Stimulated activated CD4-positive, alpha-beta T cell treated with anti-CD3 and anti-CD28 coated beads, Interleukin-1b, Interleukin-23, amount 100 ng/mL, for 4 hours (primary cell): Measurements from ENCODE around the gene CCDC92.
"Not testable (repeated sequence)": the region's sequence is repeated elsewhere in the genome, so short reads cannot be mapped to it uniquely, and the experiment has no call there.

Experiments
- DNase-seq, 2 donors: peaks; one replicate each; pipeline ENCODE4 v3.0.0-alpha.2; 2020; ENCODE audit warnings: low read depth in 2 of 2

Gene CCDC92

GRCh38 chr12:123936956-123937706, 35.5 kb downstream of the CCDC92 start:
- DNase-seq = no peak

GRCh38 chr12:123936471-123936870, 36.2 kb downstream of the CCDC92 start:
- DNase-seq = no peak

GRCh38 chr12:123935956-123936355, 36.7 kb downstream of the CCDC92 start:
- no peak for DNase-seq

- no peak for DNase-seq
Measured at GRCh38 chr12:123934829-123935228, 37.8 kb downstream of the CCDC92 start.

GRCh38 chr12:123934016-123934620, 38.5 kb downstream of the CCDC92 start:
- no peak for DNase-seq

- no peak for DNase-seq
Measured at GRCh38 chr12:123933214-123933613, 39.4 kb downstream of the CCDC92 start.

GRCh38 chr12:123931686-123932321, 40.8 kb downstream of the CCDC92 start:
- DNase-seq = peak in 1 of 2 donors; percentile 22

GRCh38 chr12:123929946-123930583, 42.6 kb downstream of the CCDC92 start:
- no peak for DNase-seq

GRCh38 chr12:123928897-123929296, 43.7 kb downstream of the CCDC92 start:
- DNase-seq = no peak

GRCh38 chr12:123928274-123928865, 44.3 kb downstream of the CCDC92 start:
- no peak for DNase-seq

- no peak for DNase-seq
Measured at GRCh38 chr12:123924539-123924938, 48.1 kb downstream of the CCDC92 start.

- DNase-seq = no peak
Measured at GRCh38 chr12:123923927-123924326, 48.7 kb downstream of the CCDC92 start.

- no peak for DNase-seq
Measured at GRCh38 chr12:123923038-123923437, 49.6 kb downstream of the CCDC92 start.

- DNase-seq = no peak
Measured at GRCh38 chr12:123919980-123920360, 52.7 kb downstream of the CCDC92 start.

GRCh38 chr12:123917337-123917850, 55.2 kb downstream of the CCDC92 start:
- DNase-seq = no peak

GRCh38 chr12:123916729-123917128, 55.9 kb downstream of the CCDC92 start:
- DNase-seq = peak; percentile 38 to 43

- no peak for DNase-seq
Measured at GRCh38 chr12:123914726-123915333, 57.8 kb downstream of the CCDC92 start.

GRCh38 chr12:123912415-123913380, 59.9 kb downstream of the CCDC92 start:
- no peak for DNase-seq

- not testable (repeated sequence) for DNase-seq
Measured at GRCh38 chr12:123911672-123912409, 60.8 kb downstream of the CCDC92 start.
